GM12891 (cell line): ENCODE results near the gene NRP1.

ENCODE experiments used
- PAX5 ChIP-seq: IDR thresholded peaks from 2 replicates; pipeline ENCODE4 v1.6.1; 2011; ENCODE audit warnings: low read length, moderate library complexity, mild to moderate bottlenecking; ENCODE audit not compliant: insufficient read depth, severe bottlenecking
- POLR2A ChIP-seq: IDR thresholded peaks from 2 replicates; pipeline ENCODE4 v1.6.1; 2011; ENCODE audit warnings: low read depth, low read length, control low read depth
- POLR2AphosphoS5 ChIP-seq: IDR thresholded peaks from 2 replicates; pipeline ENCODE4 v1.6.1; 2011; ENCODE audit warnings: low read depth, low read length, control low read depth
- POU2F2 ChIP-seq: IDR thresholded peaks from 2 replicates; pipeline ENCODE4 v1.6.1; 2011; ENCODE audit warnings: low read depth, mild to moderate bottlenecking, control low read depth, low read length, moderate library complexity
- SPI1 ChIP-seq: IDR thresholded peaks from 2 replicates; pipeline ENCODE4 v1.6.1; 2011; ENCODE audit warnings: low read depth, low read length, control low read depth
- TAF1 ChIP-seq: IDR thresholded peaks from 2 replicates; pipeline ENCODE4 v1.6.1; 2011; ENCODE audit warnings: low read depth, low read length, control low read depth

GRCh38 chr10:33249137-33249536, 85.3 kb downstream of the NRP1 start:
- TF ChIP-seq POLR2A = no peak
- no peak for TF ChIP-seq POLR2AphosphoS5
- TF ChIP-seq SPI1 = no peak
- no peak for TF ChIP-seq POU2F2
- no peak for TF ChIP-seq TAF1
- no peak for TF ChIP-seq PAX5
